ENCODE measurements around the gene TCF7L1. TPM values are rescaled to one million over a fixed set of nuclear protein-coding genes. Genes with fewer than 3 reads are reported as not detected.

The TCF7L1 gene
- total RNA-seq, 1 experiment from 2014 or later = 30.4 TPM

- ChIA-PET POLR2A (no interaction called here), CTCF (interaction anchor here (0.7 kb wide), 1 partner anchor 23 kb away, joined by 3 read pairs; no protein-coding TSS in a partner anchor)
- in situ Hi-C loops (cut with HindIII; ENCODE audit: low pct_unique_long_range_greater_than_20kb, low sequenced_read_pairs) = no loop called here
- no peak overlapping the region for H3K4me3 ChIP-seq (ENCODE audit: low read depth in 2 of 2, low read length in 2 of 2)
- TF ChIP-seq TCF7L2 (IDR thresholded peaks at IDR 0.05; ENCODE audit: low read depth, low read length) (no peak), POLR2AphosphoS5 (IDR thresholded peaks at IDR 0.05; ENCODE audit: low read depth, low read length) (no peak), CTCF (IDR thresholded peaks at IDR 0.05) (peak; percentile 33), SIN3A (IDR thresholded peaks at IDR 0.05; ENCODE audit: borderline replicate concordance, insufficient read depth, low read depth, low read length) (no peak), REST (IDR thresholded peaks at IDR 0.05; ENCODE audit: insufficient read depth in 1 of 2, low read depth in 2 of 2, low read length in 1 of 2) (no peak)
- DNase-seq (ENCODE audit: low read depth, low spot score) (no peak), ATAC-seq (0 out of 2 replicates have a peak, but pooled peaks have one; percentile 34)
- no peaks in the 10 kb centered on the region for H3K9me3 ChIP-seq (ENCODE audit: control insufficient read depth, insufficient read depth, low read depth, low read length)
- no peak overlapping the region for H3K27ac ChIP-seq (ENCODE audit: low read length)
- BruUV-seq (replicated peaks) = no TSS peak
- intact Hi-C loops (cut with micrococcal nuclease; ENCODE audit: unreplicated experiment) = no loop called here
- H3K4me1 ChIP-seq (ENCODE audit: control insufficient read depth, insufficient read depth, low read length) = peaks cover 7% of the 10 kb centered on the region; the same call in 1 of the 2 replicates
- H3K36me3 ChIP-seq (ENCODE audit: control insufficient read depth, insufficient read depth, low read length) = no peaks in the 10 kb centered on the region
- H3K27me3 ChIP-seq (ENCODE audit: control insufficient read depth, insufficient read depth, low read length) = no peaks in the 10 kb centered on the region
These were observed 15.0 kb downstream of the TCF7L1 start for GRCh38 chr2:85148190-85148589.

- CTCF ChIA-PET = no interaction called here
- in situ Hi-C loops (cut with HindIII; ENCODE audit: low pct_unique_long_range_greater_than_20kb, low sequenced_read_pairs) = no loop called here
These were observed 17.8 kb downstream of the TCF7L1 start for GRCh38 chr2:85151026-85151425.

GRCh38 chr2:85152895-85153294 lies 19.7 kb downstream of the TCF7L1 start:
- Histone ChIP-seq H3K4me1 (ENCODE audit: control insufficient read depth, insufficient read depth, low read length) (peaks cover 17% of the 10 kb centered on the region; the same call in 1 of the 2 replicates), H3K9me3 (ENCODE audit: control insufficient read depth, insufficient read depth, low read depth, low read length) (no peaks in the 10 kb centered on the region), H3K36me3 (ENCODE audit: control insufficient read depth, insufficient read depth, low read length) (no peaks in the 10 kb centered on the region), H3K27ac (ENCODE audit: low read length) (no peak overlapping the region), H3K27me3 (ENCODE audit: control insufficient read depth, insufficient read depth, low read length) (no peaks in the 10 kb centered on the region), H3K4me3 (ENCODE audit: low read depth in 2 of 2, low read length in 2 of 2) (no peak overlapping the region)
- intact Hi-C loops (cut with micrococcal nuclease; ENCODE audit: unreplicated experiment) (no loop called here), in situ Hi-C loops (cut with HindIII; ENCODE audit: low pct_unique_long_range_greater_than_20kb, low sequenced_read_pairs) (no loop called here)
- DNase-seq (ENCODE audit: low read depth, low spot score) = no peak
- ChIA-PET CTCF (no interaction called here), POLR2A (no interaction called here)
- no TSS peak for BruUV-seq (replicated peaks)
- ATAC-seq = no peak
- TF ChIP-seq TCF7L2 (IDR thresholded peaks at IDR 0.05; ENCODE audit: low read depth, low read length) = no peak
- no peak for TF ChIP-seq POLR2AphosphoS5 (IDR thresholded peaks at IDR 0.05; ENCODE audit: low read depth, low read length)
- TF ChIP-seq SIN3A (IDR thresholded peaks at IDR 0.05; ENCODE audit: borderline replicate concordance, insufficient read depth, low read depth, low read length) = no peak
- no peak for TF ChIP-seq CTCF (IDR thresholded peaks at IDR 0.05)
- no peak for TF ChIP-seq REST (IDR thresholded peaks at IDR 0.05; ENCODE audit: insufficient read depth in 1 of 2, low read depth in 2 of 2, low read length in 1 of 2)

More at GRCh38 chr2:85151026-85151425, 17.8 kb downstream of the TCF7L1 start:
- DNase-seq (ENCODE audit: low read depth, low spot score) (no peak), ATAC-seq (no peak)
- H3K4me3 ChIP-seq (ENCODE audit: low read depth in 2 of 2, low read length in 2 of 2) = no peak overlapping the region
- H3K27ac ChIP-seq (ENCODE audit: low read length) = no peak overlapping the region
- POLR2A ChIA-PET = no interaction called here
- BruUV-seq (replicated peaks) = no TSS peak
- intact Hi-C loops (cut with micrococcal nuclease; ENCODE audit: unreplicated experiment) = no loop called here
- no peaks in the 10 kb centered on the region for H3K36me3 ChIP-seq (ENCODE audit: control insufficient read depth, insufficient read depth, low read length)
- H3K9me3 ChIP-seq (ENCODE audit: control insufficient read depth, insufficient read depth, low read depth, low read length) = no peaks in the 10 kb centered on the region
- no peaks in the 10 kb centered on the region for H3K27me3 ChIP-seq (ENCODE audit: control insufficient read depth, insufficient read depth, low read length)
- H3K4me1 ChIP-seq (ENCODE audit: control insufficient read depth, insufficient read depth, low read length) = peaks cover 11% of the 10 kb centered on the region; the same call in 1 of the 2 replicates
- no peak for TF ChIP-seq TCF7L2 (IDR thresholded peaks at IDR 0.05; ENCODE audit: low read depth, low read length)
- TF ChIP-seq POLR2AphosphoS5 (IDR thresholded peaks at IDR 0.05; ENCODE audit: low read depth, low read length) = no peak

All from Panc1 (cell line).